Right lobe of liver (tissue), 6 donors: Measurements from ENCODE around the gene PAF1. TPM values are rescaled to one million over a fixed set of nuclear protein-coding genes. Genes with fewer than 3 reads are reported as not detected.
A peak's percentile ranks its signal among the peaks of the same experiment; 100 is the strongest.

Source experiments
- ATAC-seq, 4 donors: fragments of 200-7000 bp; cut with Tn5 transposase; one replicate each; pipeline ENCODE4 v1.9.1; 2020; ENCODE audit warnings: mild to moderate bottlenecking in 4 of 4, moderate library complexity in 4 of 4
- DNase-seq, 3 donors: peaks; one replicate each; pipeline ENCODE4 v3.0.0-alpha.2; 2020
- H3K27ac ChIP-seq, 3 donors: fragments of 200-600 bp; one replicate each; pipeline ENCODE4 v1.8.0; 2022
- H3K27me3 ChIP-seq, 2 donors: fragments of 200-600 bp; one replicate each; pipeline ENCODE4 v1.8.0; 2022
- H3K36me3 ChIP-seq, 4 donors: fragments of 200-600 bp; sonication (generic) in 1 of 4; one replicate each; pipeline versions ENCODE4 v1.5.1 to v1.8.0; 2017 to 2022; ENCODE audit warnings: control low read depth in 1 of 4
- H3K4me1 ChIP-seq, 4 donors: fragments of 200-600 bp; sonication (generic) in 1 of 4; one replicate each; pipeline versions ENCODE4 v1.5.1 to v1.8.0; 2017 to 2022; ENCODE audit warnings: control low read depth in 1 of 4
- H3K4me3 ChIP-seq, 3 donors: fragments of 200-600 bp; one replicate each; pipeline ENCODE4 v1.8.0; 2022
- H3K9me3 ChIP-seq, 4 donors: fragments of 200-600 bp; sonication (generic) in 1 of 4; one replicate each; pipeline versions ENCODE4 v1.5.1 to v1.8.0; 2017 to 2022; ENCODE audit warnings: control low read depth in 1 of 4
- POLR2A ChIP-seq: fragments of 450-650 bp; IDR thresholded peaks from one replicate; pipeline ENCODE4 v1.6.1; 2017; ENCODE audit warnings: antibody characterized with exemption, mild to moderate bottlenecking
- WGBS: methylation state at CpG from one replicate; pipeline ENCODE4 v1.1.6; 2018; ENCODE audit warnings: low coverage, low lambda C conversion rate; ENCODE audit not compliant: insufficient coverage; ENCODE audit errors: missing lambda C conversion rate; 5-methylcytosine and 5-hydroxymethylcytosine counted together
- intact Hi-C, 2 donors: fragments of 100-400 bp; cut with DNase I; formaldehyde crosslinking; loops; one replicate each; pipeline versions ENCODE4 v1.11.2 to v1.14.1; 2022
- total RNA-seq, 6 experiments: library from RNA; depleted of rRNA in 2 of 6; stranded (reverse); fragments of >200 nt in 2 of 6; fragmentation: NEBNext Ultra II Directional in 3 of 6; extraction: Animal tissue kit (Norgen Biotek cat#: 25700) in 3 of 6; gene quantifications; one replicate each; pipeline versions ENCODE4 v1.1.0 to v1.2.4, GENCODE V29; 2016 to 2023
- TF ChIP-seq, protein P1 (sequence below), 4 donors: fragments of 200-600 bp in 3 of 4; fragments of 450-650 bp in 1 of 4; IDR thresholded peaks; one replicate each; pipeline versions ENCODE4 v1.5.1 to v1.8.0; 2016 to 2022; ENCODE audit warnings: antibody characterized with exemption in 4 of 4, mild to moderate bottlenecking in 2 of 4
- donor health status: DM: no; HTN: yes; CAD: no.
- donor health status: DM: no; HTN: no; CAD: no.
- donor health status: DM: no; HTN: no; CAD: no.
- donor health status: DM: no; HTN: yes; CAD: no.
- donor health status: DM: no; HTN: yes; CAD: no.

Gene PAF1
- total RNA-seq, 6 experiments from 2014 or later, result 18.6 to 34.9 (median 24.8) TPM

DNA sequence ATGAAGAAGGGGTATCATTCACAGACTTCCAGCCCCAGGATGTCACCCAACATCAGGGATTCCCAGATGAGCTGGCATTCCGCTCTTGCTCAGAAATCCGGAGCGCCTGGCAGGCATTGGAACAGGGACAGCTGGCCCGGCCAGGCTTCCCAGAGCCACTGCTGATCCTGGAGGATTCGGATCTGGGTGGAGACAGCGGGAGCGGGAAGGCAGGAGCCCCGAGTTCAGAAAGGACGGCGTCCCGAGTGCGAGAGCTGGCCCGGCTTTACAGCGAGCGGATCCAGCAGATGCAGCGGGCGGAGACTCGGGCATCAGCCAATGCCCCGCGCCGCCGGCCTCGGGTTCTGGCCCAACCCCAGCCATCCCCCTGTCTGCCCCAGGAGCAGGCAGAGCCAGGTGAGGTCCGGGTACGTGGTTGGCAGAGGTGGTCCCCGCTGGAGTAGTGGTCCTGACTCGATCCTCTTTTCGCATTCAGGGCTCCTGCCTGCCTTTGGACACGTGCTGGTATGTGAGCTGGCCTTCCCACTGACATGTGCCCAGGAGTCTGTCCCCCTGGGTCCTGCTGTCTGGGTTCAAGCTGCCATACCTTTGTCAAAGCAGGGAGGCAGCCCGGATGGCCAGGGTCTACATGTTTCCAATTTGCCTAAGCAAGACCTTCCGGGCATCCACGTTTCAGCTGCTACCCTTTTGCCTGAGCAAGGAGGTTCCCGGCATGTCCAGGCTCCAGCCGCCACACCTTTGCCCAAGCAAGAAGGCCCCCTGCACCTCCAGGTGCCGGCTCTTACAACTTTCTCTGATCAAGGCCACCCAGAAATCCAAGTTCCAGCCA lies 32.6 kb upstream of the PAF1 start:
- Histone ChIP-seq H3K27ac (no peak overlapping the region), H3K4me3 (no peak overlapping the region), H3K27me3 (no peaks in the 10 kb centered on the region), H3K9me3 (no peaks in the 10 kb centered on the region), H3K36me3 (no peaks in the 10 kb centered on the region), H3K4me1 (no peaks in the 10 kb centered on the region)
- TF ChIP-seq, protein P1, sequence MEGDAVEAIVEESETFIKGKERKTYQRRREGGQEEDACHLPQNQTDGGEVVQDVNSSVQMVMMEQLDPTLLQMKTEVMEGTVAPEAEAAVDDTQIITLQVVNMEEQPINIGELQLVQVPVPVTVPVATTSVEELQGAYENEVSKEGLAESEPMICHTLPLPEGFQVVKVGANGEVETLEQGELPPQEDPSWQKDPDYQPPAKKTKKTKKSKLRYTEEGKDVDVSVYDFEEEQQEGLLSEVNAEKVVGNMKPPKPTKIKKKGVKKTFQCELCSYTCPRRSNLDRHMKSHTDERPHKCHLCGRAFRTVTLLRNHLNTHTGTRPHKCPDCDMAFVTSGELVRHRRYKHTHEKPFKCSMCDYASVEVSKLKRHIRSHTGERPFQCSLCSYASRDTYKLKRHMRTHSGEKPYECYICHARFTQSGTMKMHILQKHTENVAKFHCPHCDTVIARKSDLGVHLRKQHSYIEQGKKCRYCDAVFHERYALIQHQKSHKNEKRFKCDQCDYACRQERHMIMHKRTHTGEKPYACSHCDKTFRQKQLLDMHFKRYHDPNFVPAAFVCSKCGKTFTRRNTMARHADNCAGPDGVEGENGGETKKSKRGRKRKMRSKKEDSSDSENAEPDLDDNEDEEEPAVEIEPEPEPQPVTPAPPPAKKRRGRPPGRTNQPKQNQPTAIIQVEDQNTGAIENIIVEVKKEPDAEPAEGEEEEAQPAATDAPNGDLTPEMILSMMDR (IDR thresholded peaks at IDR 0.05), result no peak
- TF ChIP-seq POLR2A, result no peak
- peak in 1 of 3 donors; percentile 48 for DNase-seq
- ATAC-seq, result no peak
- intact Hi-C loops, result no loop called here
- WGBS, result 89% methylated on average over 22 of the region's 35 CpGs

DNA sequence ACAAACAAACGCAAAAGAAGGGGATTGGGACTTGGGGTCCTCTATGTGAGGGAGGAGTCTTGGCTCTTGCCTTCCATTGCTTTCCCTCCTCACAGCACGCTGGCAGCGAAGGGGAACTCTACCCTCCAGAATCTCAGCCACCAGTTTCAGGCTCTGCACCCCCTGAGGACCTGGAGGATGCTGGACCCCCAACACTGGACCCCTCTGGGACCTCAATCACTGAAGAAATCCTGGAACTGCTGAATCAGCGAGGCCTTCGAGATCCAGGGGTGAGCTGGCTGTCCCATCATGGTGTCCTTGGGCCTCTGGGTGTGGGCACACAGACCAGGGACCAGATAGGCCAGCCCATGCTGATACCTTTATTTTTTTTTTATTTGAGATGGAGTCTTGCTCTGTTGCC lies 31.1 kb upstream of the PAF1 start:
- Histone ChIP-seq H3K4me3 (no peak overlapping the region), H3K27me3 (no peaks in the 10 kb centered on the region), H3K4me1 (no peaks in the 10 kb centered on the region), H3K9me3 (no peaks in the 10 kb centered on the region), H3K36me3 (no peaks in the 10 kb centered on the region), H3K27ac (no peak overlapping the region)
- 63% methylated on average over 2 of the region's 5 CpGs for WGBS
- ATAC-seq (no peak), DNase-seq (no peak)
- intact Hi-C loops, result no loop called here
- no peak for TF ChIP-seq POLR2A
- TF ChIP-seq, protein P1 (IDR thresholded peaks at IDR 0.05), result no peak

DNA sequence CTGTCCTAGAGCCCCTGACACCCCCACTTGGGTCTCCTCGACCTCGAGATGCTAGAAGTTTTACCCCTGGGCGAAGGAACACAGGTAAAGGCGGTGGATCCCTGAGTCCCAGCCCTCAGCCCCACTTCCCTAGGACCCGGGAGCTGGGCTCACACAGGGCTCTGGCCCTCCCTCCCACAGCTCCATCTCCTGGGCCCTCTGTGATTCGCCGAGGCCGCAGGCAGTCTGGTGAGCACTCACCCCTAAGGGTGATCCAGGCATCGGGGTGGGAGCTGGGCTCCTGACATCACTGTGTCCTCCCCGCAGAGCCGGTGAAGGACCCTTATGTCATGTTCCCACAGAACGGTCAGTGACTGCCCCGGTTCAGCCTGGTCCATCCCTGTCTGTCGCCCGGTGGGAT lies 29.9 kb upstream of the PAF1 start:
- WGBS, result 58% methylated on average over 2 of the region's 15 CpGs
- ATAC-seq, result no peak
- H3K4me1 ChIP-seq, result no peaks in the 10 kb centered on the region
- H3K36me3 ChIP-seq, result no peaks in the 10 kb centered on the region
- no peak for DNase-seq
- intact Hi-C loops, result no loop called here
- no peaks in the 10 kb centered on the region for H3K9me3 ChIP-seq
- no peak overlapping the region for H3K27ac ChIP-seq
- H3K4me3 ChIP-seq, result no peak overlapping the region
- no peak for TF ChIP-seq POLR2A
- TF ChIP-seq, protein P1 (IDR thresholded peaks at IDR 0.05), result no peak
- no peaks in the 10 kb centered on the region for H3K27me3 ChIP-seq

DNA sequence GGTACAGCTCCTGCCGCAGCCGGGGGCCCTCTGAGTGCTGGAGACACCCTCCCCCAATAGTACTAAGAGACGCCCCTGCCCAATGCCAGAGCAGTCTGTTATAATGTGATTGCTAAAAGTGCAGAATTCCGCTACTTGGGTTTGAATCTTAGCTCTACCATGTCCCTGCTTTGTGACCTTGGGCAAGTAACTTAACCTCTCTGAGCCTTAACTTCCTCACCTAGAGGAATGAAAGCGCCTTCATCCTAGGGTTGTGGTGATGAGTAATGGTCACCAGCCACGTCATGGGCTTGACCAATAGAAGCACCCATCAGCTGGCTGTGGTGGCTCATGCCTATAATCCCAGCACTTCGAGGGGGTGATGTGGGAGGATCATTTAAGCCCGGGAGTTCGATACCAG lies 28.1 kb upstream of the PAF1 start:
- Histone ChIP-seq H3K27ac (no peak overlapping the region), H3K9me3 (no peaks in the 10 kb centered on the region), H3K36me3 (no peaks in the 10 kb centered on the region), H3K27me3 (no peaks in the 10 kb centered on the region), H3K4me3 (no peak overlapping the region), H3K4me1 (no peaks in the 10 kb centered on the region)
- WGBS, result 72% methylated on average over 3 of the region's 9 CpGs
- intact Hi-C loops, result no loop called here
- no peak for ATAC-seq
- no peak for TF ChIP-seq POLR2A
- TF ChIP-seq, protein P1 (IDR thresholded peaks at IDR 0.05), result no peak
- no peak for DNase-seq
